ENCODE data around the gene STH.

- no peak for TF ChIP-seq CTCF (IDR thresholded peaks at IDR 0.05)
- TF ChIP-seq POLR2AphosphoS5 (IDR thresholded peaks at IDR 0.05): no peak
- no peak for TF ChIP-seq POLR2A (IDR thresholded peaks at IDR 0.05)
- TF ChIP-seq EP300 (IDR thresholded peaks at IDR 0.05): no peak
Observed at GRCh38 chr17:45996282-45996937, 2.6 kb upstream of the STH start.

Measured in sigmoid colon (tissue), 4 donors.